ENCODE measurements around the gene C2orf80. TPM values are rescaled to one million over a fixed set of nuclear protein-coding genes. Genes with fewer than 3 reads are reported as not detected.
A peak's percentile ranks its signal among the peaks of the same experiment; 100 is the strongest.
"Not testable (repeated sequence)": the region's sequence is repeated elsewhere in the genome, so short reads cannot be mapped to it uniquely, and the experiment has no call there.

Gene C2orf80
- total RNA-seq, 1 donor from 2014 or later: not detected

DNA sequence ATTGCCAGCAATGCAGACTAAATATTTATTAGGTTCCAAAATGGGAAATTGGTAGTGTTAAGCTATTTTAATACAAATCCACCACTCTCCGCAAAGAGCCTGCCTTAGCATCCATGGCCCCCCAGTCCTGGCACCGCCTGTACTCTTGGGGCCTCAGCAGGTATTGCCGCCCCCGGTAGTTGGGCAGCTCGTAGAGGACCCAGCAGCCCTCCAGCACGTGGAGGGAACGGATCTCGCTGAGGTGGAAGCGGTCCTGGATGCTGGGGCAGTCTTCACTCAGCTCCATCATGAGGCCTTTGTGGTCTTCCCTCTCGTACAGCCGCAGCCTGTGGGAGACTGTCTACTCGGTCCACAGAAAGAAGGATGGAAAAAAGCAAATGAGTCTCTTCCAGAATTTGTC lies 61.7 kb downstream of the C2orf80 start:
- TF ChIP-seq, protein P1, sequence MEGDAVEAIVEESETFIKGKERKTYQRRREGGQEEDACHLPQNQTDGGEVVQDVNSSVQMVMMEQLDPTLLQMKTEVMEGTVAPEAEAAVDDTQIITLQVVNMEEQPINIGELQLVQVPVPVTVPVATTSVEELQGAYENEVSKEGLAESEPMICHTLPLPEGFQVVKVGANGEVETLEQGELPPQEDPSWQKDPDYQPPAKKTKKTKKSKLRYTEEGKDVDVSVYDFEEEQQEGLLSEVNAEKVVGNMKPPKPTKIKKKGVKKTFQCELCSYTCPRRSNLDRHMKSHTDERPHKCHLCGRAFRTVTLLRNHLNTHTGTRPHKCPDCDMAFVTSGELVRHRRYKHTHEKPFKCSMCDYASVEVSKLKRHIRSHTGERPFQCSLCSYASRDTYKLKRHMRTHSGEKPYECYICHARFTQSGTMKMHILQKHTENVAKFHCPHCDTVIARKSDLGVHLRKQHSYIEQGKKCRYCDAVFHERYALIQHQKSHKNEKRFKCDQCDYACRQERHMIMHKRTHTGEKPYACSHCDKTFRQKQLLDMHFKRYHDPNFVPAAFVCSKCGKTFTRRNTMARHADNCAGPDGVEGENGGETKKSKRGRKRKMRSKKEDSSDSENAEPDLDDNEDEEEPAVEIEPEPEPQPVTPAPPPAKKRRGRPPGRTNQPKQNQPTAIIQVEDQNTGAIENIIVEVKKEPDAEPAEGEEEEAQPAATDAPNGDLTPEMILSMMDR (IDR thresholded peaks at IDR 0.05): no peak
- no peak overlapping the region for H3K27ac Mint-ChIP-seq (ENCODE audit: unreplicated experiment)
- peaks cover 6% of the 10 kb centered on the region for H3K27me3 Mint-ChIP-seq (ENCODE audit: unreplicated experiment)
- H3K9me3 Mint-ChIP-seq (ENCODE audit: unreplicated experiment): no peaks in the 10 kb centered on the region
- H3K4me3 Mint-ChIP-seq (ENCODE audit: unreplicated experiment): no peak overlapping the region
- no peaks in the 10 kb centered on the region for H3K4me1 Mint-ChIP-seq (ENCODE audit: unreplicated experiment)
- peak; percentile 56 for DNase-seq (ENCODE audit: extremely low spot score, unreplicated experiment)
- no peaks in the 10 kb centered on the region for H3K36me3 Mint-ChIP-seq (ENCODE audit: unreplicated experiment)

DNA sequence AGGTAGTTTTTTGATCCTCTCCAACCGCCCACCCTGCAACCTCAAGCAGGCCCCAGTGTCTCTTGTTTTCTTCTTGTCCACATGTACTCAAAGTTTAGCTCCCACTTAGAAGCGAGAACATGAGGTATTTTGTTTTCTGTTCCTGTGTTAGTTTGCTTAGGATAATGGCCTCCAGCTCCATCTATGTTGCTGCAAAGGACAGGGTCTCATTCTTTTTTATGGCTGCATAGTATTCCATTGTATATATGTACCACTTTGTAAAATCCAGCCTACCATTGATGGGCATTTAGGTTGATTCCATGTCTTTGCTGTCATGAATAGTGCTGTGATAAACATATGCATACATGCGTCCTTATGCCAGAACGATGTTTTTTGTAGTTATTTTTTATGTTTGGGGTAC lies 62.7 kb downstream of the C2orf80 start:
- Mint-ChIP-seq H3K36me3 (ENCODE audit: unreplicated experiment) (no peaks in the 10 kb centered on the region), H3K4me3 (ENCODE audit: unreplicated experiment) (no peak overlapping the region), H3K27me3 (ENCODE audit: unreplicated experiment) (peaks cover 6% of the 10 kb centered on the region), H3K27ac (ENCODE audit: unreplicated experiment) (no peak overlapping the region), H3K4me1 (ENCODE audit: unreplicated experiment) (no peaks in the 10 kb centered on the region), H3K9me3 (ENCODE audit: unreplicated experiment) (no peaks in the 10 kb centered on the region)
- TF ChIP-seq, protein P1 (IDR thresholded peaks at IDR 0.05): no peak
- peak; percentile 13 for DNase-seq (ENCODE audit: extremely low spot score, unreplicated experiment)

DNA sequence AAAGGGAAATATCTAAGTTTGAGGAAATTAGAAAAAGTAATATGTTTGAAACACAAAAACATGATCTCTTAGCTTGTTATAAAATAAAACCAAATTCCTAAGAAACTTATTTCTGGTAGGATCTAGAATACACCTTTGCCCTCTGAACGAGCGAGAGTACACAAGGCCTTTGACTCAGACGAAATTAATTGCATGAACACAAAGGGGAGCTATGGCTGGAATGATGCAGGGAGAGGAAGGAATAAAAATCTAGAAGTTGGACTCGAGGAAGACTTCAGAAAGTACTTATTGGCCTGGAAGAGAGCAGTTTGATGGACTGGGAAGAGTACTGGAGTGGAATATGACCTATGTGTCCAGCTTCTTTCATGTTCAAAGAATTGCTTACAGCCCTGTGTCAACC lies 64.6 kb downstream of the C2orf80 start:
- H3K27ac Mint-ChIP-seq (ENCODE audit: unreplicated experiment): no peak overlapping the region
- TF ChIP-seq, protein P1 (IDR thresholded peaks at IDR 0.05): no peak
- H3K9me3 Mint-ChIP-seq (ENCODE audit: unreplicated experiment): no peaks in the 10 kb centered on the region
- DNase-seq (ENCODE audit: extremely low spot score, unreplicated experiment): no peak
- H3K27me3 Mint-ChIP-seq (ENCODE audit: unreplicated experiment): peaks cover 9% of the 10 kb centered on the region
- no peaks in the 10 kb centered on the region for H3K36me3 Mint-ChIP-seq (ENCODE audit: unreplicated experiment)
- H3K4me1 Mint-ChIP-seq (ENCODE audit: unreplicated experiment): no peaks in the 10 kb centered on the region
- no peak overlapping the region for H3K4me3 Mint-ChIP-seq (ENCODE audit: unreplicated experiment)

DNA sequence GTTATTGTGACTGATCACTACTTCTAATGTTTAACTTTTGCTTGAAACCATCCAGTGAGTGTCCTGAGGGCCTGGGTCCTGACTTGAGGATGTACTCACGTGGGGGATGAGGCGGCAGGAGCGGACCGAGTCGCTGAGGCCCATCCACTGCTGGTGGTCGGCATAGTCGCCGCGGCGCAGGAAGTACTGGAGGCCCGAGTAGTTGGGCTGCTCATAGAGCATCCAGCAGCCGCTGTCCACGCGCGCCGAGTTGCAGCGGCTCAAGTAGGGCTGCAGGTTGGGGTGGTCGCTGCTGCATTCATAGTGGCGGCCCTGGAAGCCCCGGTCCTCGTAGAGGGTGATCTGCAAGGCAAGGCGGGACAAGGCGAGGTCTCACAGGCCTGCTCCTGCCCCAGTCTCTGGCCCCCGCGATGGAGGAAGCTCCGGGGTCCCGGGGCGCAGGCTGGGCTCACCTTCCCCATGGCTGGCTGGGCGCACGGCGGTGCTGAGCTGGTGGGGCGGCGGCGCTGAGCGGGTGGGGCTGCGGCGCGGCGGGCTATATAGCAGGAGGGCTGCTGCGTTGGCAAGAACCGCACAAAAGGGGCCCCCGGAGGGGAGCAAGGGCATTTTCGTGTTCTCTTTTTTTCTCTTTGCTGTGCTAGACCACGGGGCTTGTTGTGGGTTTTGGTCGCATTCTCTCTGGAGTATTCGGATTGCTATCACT lies 65.7 kb downstream of the C2orf80 start, which contains the start of gene CRYGD:
Gene CRYGD, minus strand, starts transcription at position 512 of the 703 bp plus-strand sequence. Its CDS starts 51 bp downstream, at position 461.
- H3K9me3 Mint-ChIP-seq (ENCODE audit: unreplicated experiment); DNase-seq (ENCODE audit: extremely low spot score, unreplicated experiment); H3K4me3 Mint-ChIP-seq (ENCODE audit: unreplicated experiment); H3K27ac Mint-ChIP-seq (ENCODE audit: unreplicated experiment); H3K4me1 Mint-ChIP-seq (ENCODE audit: unreplicated experiment); H3K36me3 Mint-ChIP-seq (ENCODE audit: unreplicated experiment): not testable (repeated sequence)
- peaks cover 10% of the 10 kb centered on the region for H3K27me3 Mint-ChIP-seq (ENCODE audit: unreplicated experiment)

DNA sequence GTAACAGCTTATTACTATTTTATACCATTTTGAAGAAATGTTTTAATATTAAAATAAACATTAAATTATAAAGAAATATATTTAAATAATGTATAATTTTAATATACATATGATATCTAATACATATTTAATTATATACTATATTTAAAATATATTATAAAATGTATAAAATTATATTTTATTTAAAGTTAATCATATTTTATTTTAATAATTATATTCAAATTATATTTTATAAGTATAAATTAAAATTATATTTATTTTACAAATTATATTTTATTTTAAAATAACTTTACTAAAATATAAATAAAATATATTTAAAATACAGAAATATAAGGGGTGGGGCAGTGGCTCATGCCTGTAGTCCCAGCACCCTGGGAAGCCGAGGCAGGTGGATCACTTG lies 67.6 kb downstream of the C2orf80 start:
- DNase-seq (ENCODE audit: extremely low spot score, unreplicated experiment): no peak
- H3K36me3 Mint-ChIP-seq (ENCODE audit: unreplicated experiment): no peaks in the 10 kb centered on the region
- TF ChIP-seq, protein P1 (IDR thresholded peaks at IDR 0.05): no peak
- no peaks in the 10 kb centered on the region for H3K4me1 Mint-ChIP-seq (ENCODE audit: unreplicated experiment)
- H3K27me3 Mint-ChIP-seq (ENCODE audit: unreplicated experiment): peaks cover 9% of the 10 kb centered on the region
- H3K4me3 Mint-ChIP-seq (ENCODE audit: unreplicated experiment): no peak overlapping the region
- no peak overlapping the region for H3K27ac Mint-ChIP-seq (ENCODE audit: unreplicated experiment)
- no peaks in the 10 kb centered on the region for H3K9me3 Mint-ChIP-seq (ENCODE audit: unreplicated experiment)

All from osteocyte (in vitro differentiated cells).